KMS-11 (cell line): Measurements from ENCODE around the gene HMX1.

Experiments used
- H2AFZ ChIP-seq: fragments of 200-600 bp; sonication (generic); 2 replicates; pipeline ENCODE4 v1.6.1; 2016; ENCODE audit warnings: antibody characterized with exemption, mixed run types, low read depth
- H3K27ac ChIP-seq: fragments of 200-600 bp; sonication (generic); 2 replicates; pipeline ENCODE4 v1.6.1; 2016; ENCODE audit warnings: mild to moderate bottlenecking, mixed run types
- H3K27me3 ChIP-seq: fragments of 200-600 bp; sonication (generic); 2 replicates; pipeline ENCODE4 v1.6.1; 2017; ENCODE audit warnings: mild to moderate bottlenecking, low read depth, mixed run types, moderate library complexity; ENCODE audit not compliant: insufficient read depth
- H3K36me3 ChIP-seq: fragments of 200-600 bp; sonication (generic); 2 replicates; pipeline ENCODE4 v1.6.1; 2017; ENCODE audit warnings: mild to moderate bottlenecking, mixed run types; ENCODE audit not compliant: insufficient read depth
- H3K4me1 ChIP-seq: fragments of 200-600 bp; sonication (generic); 2 replicates; pipeline ENCODE4 v1.6.1; 2016; ENCODE audit warnings: mild to moderate bottlenecking, low read depth, mixed run types; ENCODE audit not compliant: poor library complexity, severe bottlenecking
- H3K4me2 ChIP-seq: fragments of 200-600 bp; sonication (generic); 2 replicates; pipeline ENCODE4 v1.7.0; 2016; ENCODE audit warnings: mild to moderate bottlenecking, mixed run types
- H3K4me3 ChIP-seq: fragments of 200-600 bp; sonication (generic); IDR thresholded peaks from 2 replicates; pipeline ENCODE4 v1.6.1; 2017; ENCODE audit warnings: low read depth, low read length, mixed read lengths; ENCODE audit not compliant: insufficient read depth
- H3K79me2 ChIP-seq: fragments of 200-600 bp; sonication (generic); 2 replicates; pipeline ENCODE4 v1.6.1; 2016; ENCODE audit warnings: low read depth, mixed run types; ENCODE audit not compliant: insufficient read depth
- H3K9ac ChIP-seq: fragments of 200-600 bp; sonication (generic); 2 replicates; pipeline ENCODE4 v1.6.1; 2016; ENCODE audit warnings: mild to moderate bottlenecking, mixed run types
- H4K20me1 ChIP-seq: fragments of 200-600 bp; sonication (generic); 2 replicates; pipeline ENCODE4 v1.6.1; 2016; ENCODE audit warnings: mild to moderate bottlenecking, mixed run types; ENCODE audit not compliant: insufficient read depth
- CTCF ChIP-seq: fragments of 200-600 bp; sonication (generic); conservative IDR thresholded peaks from 2 replicates; pipeline ENCODE4 v1.6.1; 2017; ENCODE audit warnings: low read depth, mild to moderate bottlenecking, antibody characterized with exemption, low read length, moderate library complexity, mixed read lengths

The HMX1 gene

DNA sequence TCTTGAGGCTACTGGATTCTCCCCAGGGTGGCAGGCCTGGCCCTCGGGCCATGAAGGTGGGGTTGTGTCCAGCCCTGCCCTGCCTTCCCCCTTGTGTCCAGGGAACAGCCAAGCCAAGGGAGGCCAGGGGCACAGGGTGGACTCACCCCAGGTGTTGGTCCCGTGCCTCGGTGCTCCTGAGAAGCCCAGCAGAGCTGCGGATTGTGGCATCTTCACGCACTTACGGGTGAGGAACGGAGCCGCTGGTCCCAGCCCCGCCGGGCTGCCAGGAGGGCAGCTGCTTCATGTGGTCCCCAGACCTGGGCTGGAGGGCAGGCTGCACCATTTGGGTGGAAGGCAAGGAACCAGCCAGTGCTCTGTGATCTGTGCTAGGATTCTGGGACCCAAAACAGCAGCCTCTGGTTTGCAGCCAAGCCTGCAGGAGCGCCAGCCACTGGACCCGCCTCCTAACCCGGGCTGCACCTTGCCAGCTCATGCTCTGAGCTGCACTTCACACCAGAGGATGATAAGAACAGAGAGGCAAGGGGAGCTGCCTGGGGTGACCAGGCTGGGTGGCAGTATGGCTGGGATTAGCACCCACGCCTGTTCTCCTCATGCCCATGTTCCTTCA, 36.1 kb upstream of the HMX1 start:
- Histone ChIP-seq H3K4me2 (no peak overlapping the region), H3K36me3 (no peaks in the 10 kb centered on the region), H3K27ac (no peak overlapping the region), H3K4me1 (no peaks in the 10 kb centered on the region), H3K4me3 (no peak overlapping the region), H4K20me1 (no peaks in the 10 kb centered on the region), H2AFZ (no peak overlapping the region), H3K9ac (no peak overlapping the region), H3K79me2 (no peaks in the 10 kb centered on the region), H3K27me3 (no peaks in the 10 kb centered on the region; the same call in 1 of the 2 replicates)
- TF ChIP-seq CTCF: no peak

GRCh38 chr4:8906991-8907595, 35.5 kb upstream of the HMX1 start:
- Histone ChIP-seq H3K27me3 (no peaks in the 10 kb centered on the region; the same call in 1 of the 2 replicates), H3K27ac (no peak overlapping the region), H3K9ac (no peak overlapping the region), H3K4me2 (no peak overlapping the region), H3K36me3 (no peaks in the 10 kb centered on the region), H3K4me3 (no peak overlapping the region), H3K79me2 (no peaks in the 10 kb centered on the region), H3K4me1 (no peaks in the 10 kb centered on the region), H2AFZ (no peak overlapping the region), H4K20me1 (no peaks in the 10 kb centered on the region)
- no peak for TF ChIP-seq CTCF

DNA sequence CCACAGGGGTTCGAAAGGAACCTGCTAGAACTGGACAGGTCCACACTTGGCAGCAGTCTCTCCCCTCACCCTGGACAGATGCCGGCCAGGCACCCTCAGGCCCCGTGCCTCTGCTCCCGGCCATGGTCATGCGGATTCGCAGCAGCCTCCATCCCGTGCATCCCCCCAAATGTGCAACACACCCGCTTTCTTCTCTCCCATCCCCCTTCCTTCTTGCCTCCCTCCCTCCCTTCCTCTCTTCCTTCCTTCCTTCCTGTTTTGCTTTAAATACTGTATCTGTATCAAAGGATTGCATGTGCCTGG, 35.0 kb upstream of the HMX1 start:
- no peak for TF ChIP-seq CTCF
- Histone ChIP-seq H3K4me1 (no peaks in the 10 kb centered on the region), H4K20me1 (no peaks in the 10 kb centered on the region), H3K27me3 (no peaks in the 10 kb centered on the region; the same call in 1 of the 2 replicates), H2AFZ (no peak overlapping the region), H3K27ac (no peak overlapping the region), H3K4me3 (no peak overlapping the region), H3K9ac (no peak overlapping the region), H3K79me2 (no peaks in the 10 kb centered on the region), H3K4me2 (no peak overlapping the region), H3K36me3 (no peaks in the 10 kb centered on the region)

DNA sequence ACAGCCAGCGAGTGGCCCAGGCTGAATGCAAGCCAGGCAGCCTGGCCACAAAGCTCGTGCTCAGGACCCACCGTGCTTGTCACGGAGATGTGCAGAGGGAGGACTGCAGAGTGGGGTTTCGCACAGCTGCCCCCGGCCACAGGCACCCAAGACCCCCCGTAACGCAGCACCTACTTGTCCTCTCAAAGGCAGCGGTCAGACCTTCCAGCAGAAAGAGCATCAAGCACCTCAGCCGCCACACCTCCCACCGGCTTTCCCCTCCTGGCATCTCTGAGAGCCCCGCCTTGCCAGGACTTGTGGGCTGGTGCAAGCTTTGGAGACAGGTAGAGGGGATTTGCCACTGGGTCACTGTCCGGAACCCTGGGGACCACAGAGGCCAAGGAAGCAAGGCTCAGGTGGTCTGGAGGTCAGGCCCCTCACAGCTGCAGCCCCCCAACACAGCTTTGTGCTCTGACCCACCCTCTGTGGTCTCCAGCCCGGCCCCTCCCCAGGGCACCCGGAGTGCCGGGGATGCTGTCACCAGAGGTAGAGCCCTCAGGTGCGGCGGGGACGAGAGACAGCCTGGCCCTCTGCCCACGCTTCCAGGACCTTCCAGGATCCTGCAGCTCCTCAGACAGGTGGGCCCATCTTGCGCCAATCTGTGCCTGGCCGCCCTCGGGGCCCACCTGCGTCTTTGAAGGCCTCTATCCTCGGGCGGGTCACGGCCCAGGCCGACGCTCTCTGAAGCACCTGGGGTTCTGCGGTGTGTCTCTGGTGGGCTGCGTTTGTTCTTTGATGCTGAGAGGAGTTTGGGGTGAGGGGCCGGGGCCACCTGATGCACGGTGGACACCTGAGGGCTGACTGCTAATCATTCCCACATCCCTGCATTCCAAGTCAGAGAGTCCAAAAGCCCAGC, 34.4 kb upstream of the HMX1 start:
- Histone ChIP-seq H3K4me1 (no peaks in the 10 kb centered on the region), H3K36me3 (no peaks in the 10 kb centered on the region), H3K9ac (no peak overlapping the region), H3K27ac (no peak overlapping the region), H4K20me1 (no peaks in the 10 kb centered on the region), H2AFZ (no peak overlapping the region), H3K79me2 (no peaks in the 10 kb centered on the region), H3K27me3 (no peaks in the 10 kb centered on the region; the same call in 1 of the 2 replicates), H3K4me3 (no peak overlapping the region), H3K4me2 (no peak overlapping the region)
- no peak for TF ChIP-seq CTCF
